DMS153 (cell line): ENCODE data around the gene DBN1.
A peak's percentile ranks its signal among the peaks of the same experiment; 100 is the strongest.
"Not testable (repeated sequence)": the region's sequence is repeated elsewhere in the genome, so short reads cannot be mapped to it uniquely, and the experiment has no call there.

Experiments
- DNase-seq: peaks from one replicate; lab custom pipeline; 2025; lab: John Stamatoyannopoulos, UW

The DBN1 gene

DNA sequence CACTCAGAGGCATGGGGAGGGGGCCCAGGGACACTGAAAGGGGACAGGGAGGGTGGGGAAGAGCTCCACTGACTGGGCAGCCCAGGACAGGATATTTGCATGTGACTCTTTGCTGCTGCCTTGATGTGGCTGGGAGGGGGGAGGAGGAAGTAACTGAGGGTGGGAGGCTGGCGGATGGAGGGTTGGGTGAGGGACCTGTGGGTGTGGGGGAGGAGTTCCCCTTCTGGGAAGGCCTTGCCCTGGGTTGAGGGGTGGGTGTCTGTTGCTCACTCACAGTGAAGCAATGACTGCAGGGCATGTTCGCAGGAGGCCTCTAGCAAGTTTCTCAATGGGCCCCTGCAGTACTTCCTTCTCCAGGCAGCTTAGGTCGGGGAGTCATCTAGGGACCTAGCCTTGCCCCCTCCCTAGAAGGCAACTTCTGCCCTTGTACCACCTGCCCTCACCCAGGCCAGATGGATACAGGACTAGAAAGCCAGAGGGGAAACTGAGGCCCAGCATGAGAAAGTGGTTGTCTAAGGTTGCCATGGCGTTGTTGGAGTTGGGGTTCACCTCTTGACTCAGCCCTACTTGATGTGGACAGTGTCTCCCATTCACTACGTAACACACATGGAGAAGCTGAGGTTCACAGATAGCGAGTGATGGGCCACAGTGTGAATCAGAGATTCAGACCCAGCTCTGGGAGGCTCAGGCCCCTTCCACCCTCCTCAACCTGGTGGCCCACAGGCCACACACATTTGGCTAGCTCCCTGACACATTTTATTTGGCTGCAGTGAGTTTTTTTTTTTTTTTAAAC, 44.0 kb downstream of the DBN1 start:
- DNase-seq, result no peak

DNA sequence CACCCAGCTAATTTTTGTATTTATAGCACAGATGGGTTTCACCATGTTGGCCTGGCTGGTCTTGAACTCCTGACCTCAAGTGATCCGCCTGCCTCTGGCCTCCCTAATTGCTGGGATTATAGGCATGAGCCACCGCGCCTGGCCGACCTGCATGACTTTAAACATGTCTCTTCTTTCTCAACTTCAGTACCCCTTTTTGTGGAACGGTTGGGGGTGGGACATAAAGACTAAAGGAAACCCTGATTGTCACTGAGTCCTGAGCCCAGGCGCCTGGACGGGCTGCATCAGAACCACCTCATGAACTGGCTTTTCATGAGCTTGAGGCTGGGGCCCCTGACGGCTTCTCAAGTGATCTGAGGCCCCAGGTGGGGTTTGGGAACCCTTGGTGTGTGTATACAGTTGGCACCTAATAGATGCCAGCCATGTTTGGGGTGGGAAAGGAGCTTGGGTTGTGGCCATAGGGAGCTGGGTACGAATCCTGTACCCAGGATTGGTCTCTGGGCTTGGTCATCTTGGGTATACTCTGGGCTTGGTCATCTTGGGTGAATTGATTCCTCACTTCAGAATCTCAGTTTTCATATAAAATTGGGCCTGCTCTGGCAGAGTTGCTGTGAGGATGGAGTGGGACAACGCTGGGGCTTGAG, 44.7 kb downstream of the DBN1 start:
- DNase-seq, result no peak

DNA sequence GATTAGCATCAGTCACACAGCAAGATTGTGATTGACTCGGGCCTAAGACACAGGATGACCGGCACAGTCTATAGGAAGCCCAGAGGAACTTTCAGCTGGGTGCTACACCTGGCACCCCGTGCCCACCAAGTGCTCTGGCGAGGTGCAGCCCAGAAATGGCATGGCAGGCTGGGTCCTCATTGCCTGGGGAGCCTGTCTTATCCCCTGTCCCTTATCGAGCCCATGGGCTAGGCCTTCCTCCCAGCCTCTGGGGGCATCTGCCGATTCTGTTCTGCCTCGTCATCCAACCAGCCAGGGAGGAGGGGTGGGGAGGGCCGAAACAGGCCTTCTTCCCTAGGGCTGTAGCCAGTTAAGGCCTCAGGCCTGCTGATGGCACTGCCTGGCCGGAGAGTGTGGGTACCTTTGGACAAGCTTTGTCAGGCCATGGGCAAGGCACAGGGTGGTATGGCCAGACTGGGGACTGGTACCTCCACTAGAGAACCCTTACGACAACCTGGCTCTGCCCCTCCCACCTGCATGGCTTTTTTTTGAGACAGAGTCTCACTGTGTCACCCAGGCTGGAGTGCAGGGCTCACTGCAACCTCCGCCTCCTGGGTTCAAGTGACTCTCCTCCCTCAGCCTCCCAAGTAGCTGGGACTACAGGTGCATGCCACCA, 45.4 kb downstream of the DBN1 start:
- DNase-seq, result no peak

DNA sequence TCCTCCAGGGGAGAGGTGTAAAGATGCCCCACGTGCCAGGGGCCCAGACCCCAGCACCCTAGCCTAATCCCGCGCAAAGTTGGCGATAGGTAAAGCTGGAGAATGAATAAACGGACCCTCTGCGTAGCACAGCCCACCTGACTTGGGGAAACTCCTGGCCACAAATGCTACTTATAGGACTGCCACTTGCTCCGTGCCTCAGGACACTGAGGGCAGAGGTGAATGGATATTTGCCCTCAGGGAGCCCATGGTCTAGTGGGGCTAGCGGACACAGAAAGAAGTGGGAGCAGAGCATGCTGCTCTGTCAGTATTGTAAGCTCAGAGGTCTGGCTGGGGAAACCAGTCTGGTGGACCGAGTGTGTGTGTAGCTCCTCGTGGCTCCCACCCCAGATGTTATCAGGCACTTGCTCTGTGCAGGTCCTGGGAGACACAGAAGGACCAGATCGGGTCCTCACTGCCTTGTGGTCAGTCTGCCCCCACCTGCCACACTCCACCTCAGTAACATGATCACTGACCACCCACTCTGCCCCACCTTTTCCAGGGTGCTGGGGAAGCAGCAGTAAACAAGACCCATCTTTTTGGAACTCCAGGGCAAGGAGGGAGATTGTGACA, 46.1 kb downstream of the DBN1 start:
- DNase-seq, result no peak

DNA sequence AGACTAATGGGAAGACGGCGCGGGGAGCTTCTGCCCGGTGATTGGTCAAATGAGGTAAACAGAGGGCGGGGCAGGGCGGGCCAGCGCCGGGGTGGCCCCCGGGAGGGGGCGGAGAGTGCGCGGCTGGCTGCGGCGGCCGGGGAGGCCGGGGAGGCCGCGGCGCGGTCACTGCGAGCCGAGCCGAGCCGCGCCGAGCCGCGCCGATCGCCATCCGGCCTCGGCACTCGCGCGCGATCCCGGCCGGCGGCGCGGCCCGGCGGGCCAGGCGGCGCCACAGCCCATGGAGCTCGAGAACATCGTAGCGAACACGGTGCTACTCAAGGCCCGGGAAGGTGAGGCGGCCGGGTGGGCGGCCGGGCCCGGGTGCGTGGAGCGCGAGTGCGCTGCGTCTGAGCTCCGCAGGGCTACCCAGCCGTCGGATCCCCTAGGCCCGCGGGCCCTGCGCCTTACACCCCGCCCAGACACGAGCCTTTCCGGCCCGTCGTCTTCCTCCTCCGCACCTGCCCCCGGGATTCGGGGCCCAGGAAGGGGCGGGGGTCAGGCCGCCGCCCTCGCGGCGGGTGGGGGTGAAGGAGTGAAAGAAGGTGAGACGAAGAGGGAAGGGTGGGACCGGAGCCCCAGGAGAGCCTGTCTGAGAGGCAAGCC, 46.7 kb downstream of the DBN1 start, which contains the start of gene GRK6:
GRK6 (plus strand) TSS at position 111 of the 645 bp plus-strand sequence; CDS start at position 281, 170 bp downstream.
- no peak for DNase-seq

DNA sequence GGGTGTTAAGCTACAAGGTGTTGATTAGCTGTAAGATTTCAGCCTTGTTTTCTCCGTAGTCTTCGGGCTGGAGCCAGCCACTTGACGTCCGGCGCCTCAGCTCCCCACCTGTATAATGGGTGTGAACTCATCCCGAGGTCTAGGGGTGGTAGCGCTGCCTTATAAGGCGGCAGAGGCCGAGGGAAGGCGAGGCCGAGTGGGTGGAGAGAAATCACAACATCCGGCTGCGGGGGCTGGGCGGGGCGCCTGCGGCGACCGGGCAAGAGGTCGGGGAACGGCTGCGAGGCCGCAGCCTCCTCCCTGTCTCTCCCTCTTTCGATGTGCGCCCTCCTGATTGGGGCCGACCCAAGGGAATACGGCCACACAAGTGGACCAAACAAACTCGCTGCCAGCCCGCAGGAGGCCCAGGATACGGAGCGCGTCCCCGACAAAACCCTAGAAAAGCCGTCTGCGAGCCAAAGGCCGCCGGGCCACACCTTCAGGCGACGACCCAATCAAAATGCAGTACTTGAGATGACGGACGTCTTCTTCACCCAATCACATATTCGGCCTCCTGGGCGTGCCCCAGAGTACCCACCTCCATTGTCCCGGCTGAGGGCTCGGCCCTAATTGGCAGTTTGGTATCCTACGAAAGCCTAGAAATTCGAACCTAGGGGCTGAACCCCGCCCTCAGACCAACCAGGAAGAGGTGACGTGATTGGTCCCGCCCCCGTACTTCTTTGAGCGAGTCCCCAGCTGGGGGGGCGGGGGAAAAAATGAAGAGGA, 47.5 kb downstream of the DBN1 start:
- peak; percentile 98 for DNase-seq

DNA sequence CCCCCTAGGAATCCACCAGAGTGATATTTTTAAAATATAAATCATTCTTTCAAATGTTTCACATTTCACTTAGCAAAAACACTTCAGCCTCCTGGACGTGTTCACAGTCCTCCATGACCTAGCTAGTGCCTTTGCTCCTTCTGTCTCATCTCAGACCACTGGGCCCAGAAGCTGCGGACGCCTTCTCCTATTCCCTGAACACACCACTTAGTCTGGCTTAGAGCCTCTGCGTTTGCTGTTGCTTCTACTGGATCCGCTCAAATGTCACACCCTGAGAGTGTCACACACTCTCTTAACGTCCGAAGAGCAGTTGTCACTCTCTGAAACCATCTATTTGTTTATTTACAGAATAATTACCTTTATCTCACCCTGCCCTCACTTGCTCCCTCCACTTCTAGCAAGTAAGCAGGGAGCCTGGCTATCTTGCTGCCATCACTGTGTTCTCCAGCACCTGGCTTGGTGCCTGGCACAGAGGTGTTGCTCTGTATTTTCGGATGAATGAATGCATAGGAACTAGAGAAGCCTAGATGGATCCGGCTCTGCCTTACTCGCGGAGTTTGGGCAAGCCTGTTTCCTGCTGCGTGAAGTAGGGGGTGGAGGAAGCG, 48.1 kb downstream of the DBN1 start:
- DNase-seq, result peak; percentile 18

DNA sequence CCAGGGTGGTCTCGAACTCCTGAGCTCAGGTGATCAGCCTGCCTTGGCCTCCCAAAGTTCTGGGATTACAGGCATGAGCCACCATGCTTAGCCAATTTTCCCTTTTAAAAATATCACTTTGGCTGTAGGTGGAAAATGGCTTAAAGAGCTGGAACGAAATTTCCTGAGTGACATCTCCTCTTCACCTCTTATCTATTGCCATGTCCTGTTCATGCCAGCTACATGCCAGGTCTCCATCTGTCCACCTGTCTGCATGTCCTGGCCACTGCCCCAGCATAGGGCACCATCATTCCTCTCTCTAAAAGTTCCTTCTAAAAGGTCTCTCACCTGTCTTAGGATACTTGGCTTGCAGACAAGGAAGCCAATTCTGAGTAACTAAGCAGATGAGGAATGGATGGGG, 49.8 kb downstream of the DBN1 start:
- no peak for DNase-seq

DNA sequence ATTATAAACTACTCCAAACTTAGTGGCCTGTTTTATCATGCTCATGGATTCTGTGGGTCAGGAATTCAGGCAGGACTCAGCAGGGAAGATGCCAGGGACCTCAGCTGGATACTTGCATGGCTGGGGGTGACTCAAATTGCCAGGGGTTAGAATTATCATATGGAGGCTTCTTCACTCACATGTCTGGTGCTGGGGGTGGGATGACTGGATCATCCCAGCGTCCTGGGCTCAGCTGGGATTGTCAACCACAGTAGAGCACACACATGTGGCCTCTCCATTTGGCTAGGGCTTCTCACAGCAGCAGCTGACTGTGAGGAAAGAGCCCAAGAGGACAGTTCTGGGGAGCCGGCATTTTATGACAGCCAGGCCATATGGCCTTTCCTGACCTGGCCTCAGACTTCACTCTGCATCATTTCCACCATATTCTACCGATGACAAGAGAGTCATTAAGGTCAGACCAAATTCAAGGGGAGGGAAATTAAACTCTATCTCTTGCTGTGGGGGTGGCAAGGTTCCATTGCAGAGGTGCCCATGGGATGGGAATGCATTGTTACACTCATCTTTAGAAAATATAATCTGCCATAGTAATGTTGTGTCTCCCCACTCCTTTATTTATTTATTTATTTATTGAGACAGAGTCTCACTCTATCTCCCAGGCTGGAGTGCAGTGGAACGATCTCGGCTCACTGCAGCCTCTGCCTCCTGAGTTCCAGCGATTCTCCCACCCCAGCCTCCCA, 52.2 kb downstream of the DBN1 start:
- DNase-seq, result no peak

DNA sequence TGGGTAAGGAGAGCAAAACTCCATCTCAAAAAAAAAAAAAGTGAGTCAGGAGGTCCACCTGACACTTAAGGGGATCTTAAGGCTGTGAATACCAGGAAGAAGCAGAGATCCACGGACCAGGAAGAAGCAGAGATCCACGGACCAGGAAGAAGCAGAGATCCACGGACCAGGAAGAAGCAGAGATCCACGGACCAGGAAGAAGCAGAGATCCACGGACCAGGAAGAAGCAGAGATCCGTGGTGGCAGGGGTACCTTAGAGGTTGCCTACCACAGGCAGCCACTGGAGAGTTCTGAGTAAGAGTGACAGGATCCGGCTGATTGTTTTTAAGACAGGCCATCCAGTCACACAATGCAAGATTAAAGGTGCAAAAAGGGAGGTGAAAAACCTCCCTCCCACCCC, 53.0 kb downstream of the DBN1 start:
- not testable (repeated sequence) for DNase-seq

DNA sequence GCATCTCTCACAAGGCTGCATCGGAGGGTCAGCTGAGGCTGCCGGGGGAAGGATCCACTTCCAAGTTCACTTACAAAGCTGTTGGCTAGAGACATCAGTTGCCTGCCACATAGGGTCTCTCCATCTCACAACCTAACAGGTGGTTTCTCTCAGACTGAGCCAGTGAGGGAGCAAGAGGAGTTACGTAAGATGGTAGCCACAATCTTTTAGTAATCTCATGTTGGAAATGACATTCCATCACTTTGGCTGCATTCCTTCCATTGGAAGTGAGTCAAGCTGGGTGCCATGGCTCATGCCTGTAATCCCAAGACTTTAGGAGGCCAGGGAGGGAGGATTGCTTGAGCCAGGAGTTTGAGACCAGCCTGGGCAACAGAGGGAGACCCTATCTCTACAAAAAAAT, 54.4 kb downstream of the DBN1 start:
- no peak for DNase-seq

DNA sequence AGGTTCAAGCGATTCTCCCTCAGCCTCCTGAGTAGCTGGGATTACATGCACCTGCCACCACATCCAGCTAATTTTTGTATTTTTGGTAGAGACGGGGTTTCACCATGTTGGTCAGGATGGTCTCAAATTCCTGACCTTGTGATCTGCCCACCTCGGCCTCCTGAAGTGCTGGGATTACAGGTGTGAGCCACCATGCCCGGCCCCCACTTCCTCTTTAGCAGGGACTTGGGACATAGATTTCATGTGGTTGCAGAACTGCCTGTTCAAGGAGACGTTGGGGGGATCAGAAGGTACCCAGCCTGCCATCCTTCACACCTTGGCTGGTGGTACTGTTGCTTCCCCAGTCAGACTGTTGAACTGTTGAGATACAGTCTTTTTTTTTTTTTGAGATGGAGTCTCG, 56.4 kb downstream of the DBN1 start:
- DNase-seq, result not testable (repeated sequence)

DNA sequence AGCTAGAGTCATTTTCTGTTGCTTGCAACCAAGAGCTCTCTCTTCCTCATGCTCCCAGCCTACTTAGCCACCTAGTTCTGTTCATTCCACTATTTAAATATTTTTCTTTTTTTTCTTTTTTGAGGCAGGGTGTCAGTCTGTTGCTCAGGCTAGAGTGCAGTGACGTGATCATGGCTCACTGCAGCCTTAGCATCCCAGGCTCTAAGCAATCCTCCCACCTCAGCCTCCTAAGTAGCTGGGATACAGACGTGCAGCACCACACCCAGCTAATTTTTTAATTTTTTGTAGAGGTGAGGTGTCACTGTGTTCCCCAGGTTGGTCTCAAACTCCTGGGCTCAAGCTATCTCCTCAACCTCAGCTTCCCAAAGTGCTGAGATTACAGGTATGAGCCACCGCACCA, 59.0 kb downstream of the DBN1 start:
- no peak for DNase-seq

DNA sequence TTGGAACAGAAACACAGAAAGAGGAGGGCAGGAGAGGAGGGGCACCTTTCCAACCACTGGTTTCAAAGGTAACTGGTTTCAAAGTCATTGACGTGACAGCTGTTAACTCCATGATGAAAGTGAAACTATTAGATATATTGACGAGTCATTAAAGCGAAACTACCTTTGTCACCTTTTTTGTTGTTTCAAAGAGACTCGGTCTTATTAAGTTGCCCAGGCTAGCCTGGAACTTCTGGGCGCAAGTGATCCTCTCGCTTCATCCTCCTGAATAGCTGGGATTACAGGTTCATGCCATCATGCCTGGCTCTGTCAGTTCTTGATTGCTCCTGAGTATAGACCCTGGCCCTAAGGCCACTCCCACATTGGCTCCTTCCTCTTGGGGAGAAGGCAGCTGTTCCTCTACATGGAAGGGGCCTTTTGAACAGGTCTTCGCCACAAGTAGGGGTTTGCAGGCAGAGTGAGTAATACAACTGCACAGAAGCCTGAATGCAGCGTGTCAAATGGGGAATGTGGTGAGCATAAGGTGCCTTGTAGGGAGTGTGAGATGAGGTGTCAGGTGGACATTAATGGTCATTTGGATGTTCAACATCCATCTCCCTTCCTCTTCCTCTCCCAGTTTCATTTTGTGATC, 60.7 kb downstream of the DBN1 start:
- DNase-seq, result no peak

DNA sequence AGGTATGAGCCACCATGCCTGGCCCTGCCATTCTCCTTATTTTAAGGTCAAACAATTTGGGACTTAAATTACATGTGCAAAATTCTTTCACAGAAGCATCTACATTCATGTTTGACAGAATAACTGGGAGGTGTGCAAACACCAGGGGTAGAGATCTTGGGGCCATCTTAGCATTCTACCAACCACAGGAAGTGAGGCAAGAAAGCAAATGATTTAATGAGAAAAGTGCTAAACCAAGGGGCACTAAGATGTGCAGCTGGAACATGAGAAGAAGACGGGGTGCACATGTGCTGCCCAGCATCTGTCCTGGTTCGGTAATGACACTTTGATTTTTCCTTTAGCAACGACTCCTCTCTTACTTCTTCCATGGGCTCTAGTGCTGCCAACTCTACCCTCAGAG, 62.9 kb downstream of the DBN1 start:
- no peak for DNase-seq

DNA sequence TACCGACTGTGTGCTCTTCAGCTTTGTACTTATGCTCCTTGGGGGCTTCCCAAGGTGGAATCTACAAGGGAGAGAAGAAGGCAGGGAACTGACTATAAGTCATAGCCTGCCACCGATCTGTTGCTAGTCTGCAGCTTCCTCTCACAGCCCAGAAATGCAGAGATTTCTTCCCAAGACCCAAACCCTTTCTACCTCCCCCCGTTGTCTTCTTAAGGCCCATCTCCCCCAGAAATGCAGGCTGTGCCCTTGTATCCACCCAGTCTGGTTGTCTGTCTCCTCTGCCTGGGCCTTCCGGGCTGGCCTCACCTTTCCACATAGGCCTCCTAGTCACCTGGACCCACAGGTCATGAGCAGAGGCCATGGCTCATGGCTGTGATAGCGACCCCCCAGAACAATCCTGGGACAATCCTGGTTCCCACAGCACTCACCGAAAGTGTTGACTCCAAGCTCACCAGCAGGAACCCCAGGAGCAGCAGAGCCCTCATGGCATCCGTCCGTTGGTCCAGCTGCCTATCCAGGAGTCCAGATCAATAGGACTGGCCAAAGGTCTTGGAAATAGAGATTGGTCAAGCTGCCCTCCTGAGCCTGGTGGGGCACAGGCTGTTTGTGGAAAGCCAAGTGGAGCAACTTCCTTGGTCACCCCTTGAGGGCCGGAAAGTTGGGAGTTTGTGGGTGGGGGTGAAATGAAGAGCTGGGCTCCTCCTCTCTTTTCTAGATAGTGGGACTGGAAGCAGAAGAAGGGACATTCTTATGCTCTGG, 64.2 kb downstream of the DBN1 start, which contains the start of gene F12:
F12 (minus strand) TSS at position 522 of the 759 bp plus-strand sequence; CDS start at position 485, 37 bp downstream.
- DNase-seq, result no peak
